SU-DHL-6 (cell line): Measurements from ENCODE around the gene STRN3.

Source experiments
- H2AFZ ChIP-seq: fragments of 200-600 bp; sonication (generic); 2 replicates; pipeline ENCODE4 v1.6.1; 2014; ENCODE audit warnings: low read depth, mild to moderate bottlenecking, moderate library complexity, mixed read lengths, antibody characterized with exemption, low read length; ENCODE audit not compliant: severe bottlenecking
- H3F3A ChIP-seq: fragments of 200-600 bp; shearing (Covaris generic); 2 replicates; pipeline ENCODE4 v1.6.0; 2016; ENCODE audit warnings: antibody characterized with exemption, mild to moderate bottlenecking; ENCODE audit not compliant: insufficient read depth
- H3K27ac ChIP-seq: fragments of 200-600 bp; sonication (generic); 2 replicates; pipeline ENCODE4 v1.5.1; 2016; ENCODE audit warnings: low read depth, mild to moderate bottlenecking, low read length, moderate library complexity, mixed read lengths
- H3K27me3 ChIP-seq: fragments of 200-600 bp; sonication (generic), shearing (Covaris generic); 2 replicates; pipeline ENCODE4 v1.6.0; 2014; ENCODE audit warnings: mild to moderate bottlenecking, low read length
- H3K36me3 ChIP-seq: fragments of 200-600 bp; sonication (generic); 2 replicates; pipeline ENCODE4 v1.6.1; 2014; ENCODE audit warnings: mild to moderate bottlenecking, low read length, mixed read lengths
- H3K4me2 ChIP-seq: fragments of 300-600, 200-600 bp; shearing (Covaris generic), sonication (generic); 2 replicates; pipeline ENCODE4 v1.6.0; 2014; ENCODE audit warnings: low read length, low read depth, mild to moderate bottlenecking; ENCODE audit not compliant: poor library complexity, severe bottlenecking
- H3K4me3 ChIP-seq: fragments of 200-600 bp; sonication (generic); 2 replicates; pipeline ENCODE4 v1.5.1; 2014; ENCODE audit warnings: antibody characterized with exemption, low read length, mild to moderate bottlenecking, mixed read lengths; ENCODE audit not compliant: insufficient read depth, poor library complexity, severe bottlenecking
- H3K79me2 ChIP-seq: fragments of 200-600 bp; sonication (generic); 2 replicates; pipeline ENCODE4 v1.6.1; 2014; ENCODE audit warnings: mild to moderate bottlenecking, low read length, moderate library complexity; ENCODE audit not compliant: insufficient read depth
- H3K9ac ChIP-seq: fragments of 200-600 bp; sonication (generic); 2 replicates; pipeline ENCODE4 v1.7.0; 2014; ENCODE audit warnings: mild to moderate bottlenecking, low read length
- H3K9me2 ChIP-seq: fragments of 200-600 bp; sonication (generic); replicated peaks from 2 replicates; pipeline ENCODE4 v1.6.1; 2014; ENCODE audit warnings: low read length; ENCODE audit not compliant: insufficient read depth
- H3K9me3 ChIP-seq: fragments of 200-600 bp; sonication (generic); 2 replicates; pipeline ENCODE4 v1.6.1; 2014; ENCODE audit warnings: low read length, mixed read lengths; ENCODE audit not compliant: insufficient read depth
- H4K20me1 ChIP-seq: fragments of 200-600 bp; sonication (generic); 2 replicates; pipeline ENCODE4 v1.6.1; 2014; ENCODE audit warnings: low read depth, mild to moderate bottlenecking, antibody characterized with exemption, low read length, moderate library complexity, mixed read lengths
- EZH2phosphoT487 ChIP-seq: fragments of 200-600 bp; sonication (generic), shearing (Covaris generic); conservative IDR thresholded peaks from 2 replicates; pipeline ENCODE4 v1.6.1; 2018; ENCODE audit warnings: mild to moderate bottlenecking, antibody characterized with exemption, low read length, moderate library complexity, mixed read lengths
- TF ChIP-seq, protein P1 (sequence below): fragments of 200-600 bp; sonication (generic); IDR thresholded peaks from one replicate; pipeline ENCODE4 v1.5.1; 2017; ENCODE audit warnings: antibody characterized with exemption, mild to moderate bottlenecking, low read length, moderate library complexity; ENCODE audit not compliant: insufficient read depth, poor library complexity, severe bottlenecking

The STRN3 gene

DNA sequence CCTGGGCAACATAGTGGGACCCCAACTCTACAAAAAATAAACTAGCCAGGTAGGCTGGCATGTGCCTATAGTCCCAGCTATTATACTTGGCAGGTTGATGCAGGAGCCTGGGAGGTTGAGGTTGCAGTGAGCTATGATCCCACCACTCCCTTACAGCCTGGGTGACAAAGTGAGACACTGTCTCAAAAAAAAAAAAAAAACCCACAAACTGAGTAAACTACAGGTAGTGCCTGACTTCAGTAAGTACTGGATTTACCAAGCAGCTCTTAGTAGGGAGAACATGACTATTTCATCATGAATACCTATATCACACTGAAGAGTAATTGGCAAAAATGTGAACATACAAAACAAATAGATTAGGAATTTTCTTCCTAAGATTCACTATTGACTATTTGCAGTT lies 33.1 kb downstream of the STRN3 start:
- Histone ChIP-seq H3K27me3 (no peaks in the 10 kb centered on the region), H3F3A (0 out of 2 replicates have a peak, but pooled peaks cover 8% of the 10 kb centered on the region), H3K36me3 (no peaks in the 10 kb centered on the region; the same call in 1 of the 2 replicates), H2AFZ (no peak overlapping the region), H4K20me1 (no peaks in the 10 kb centered on the region), H3K9me2 (no peaks in the 10 kb centered on the region), H3K27ac (no peak overlapping the region), H3K9me3 (no peaks in the 10 kb centered on the region), H3K4me3 (no peak overlapping the region), H3K79me2 (peaks cover 99% of the 10 kb centered on the region), H3K4me2 (no peak overlapping the region), H3K9ac (no peak overlapping the region)
- no peak for TF ChIP-seq EZH2phosphoT487
- TF ChIP-seq, protein P1, sequence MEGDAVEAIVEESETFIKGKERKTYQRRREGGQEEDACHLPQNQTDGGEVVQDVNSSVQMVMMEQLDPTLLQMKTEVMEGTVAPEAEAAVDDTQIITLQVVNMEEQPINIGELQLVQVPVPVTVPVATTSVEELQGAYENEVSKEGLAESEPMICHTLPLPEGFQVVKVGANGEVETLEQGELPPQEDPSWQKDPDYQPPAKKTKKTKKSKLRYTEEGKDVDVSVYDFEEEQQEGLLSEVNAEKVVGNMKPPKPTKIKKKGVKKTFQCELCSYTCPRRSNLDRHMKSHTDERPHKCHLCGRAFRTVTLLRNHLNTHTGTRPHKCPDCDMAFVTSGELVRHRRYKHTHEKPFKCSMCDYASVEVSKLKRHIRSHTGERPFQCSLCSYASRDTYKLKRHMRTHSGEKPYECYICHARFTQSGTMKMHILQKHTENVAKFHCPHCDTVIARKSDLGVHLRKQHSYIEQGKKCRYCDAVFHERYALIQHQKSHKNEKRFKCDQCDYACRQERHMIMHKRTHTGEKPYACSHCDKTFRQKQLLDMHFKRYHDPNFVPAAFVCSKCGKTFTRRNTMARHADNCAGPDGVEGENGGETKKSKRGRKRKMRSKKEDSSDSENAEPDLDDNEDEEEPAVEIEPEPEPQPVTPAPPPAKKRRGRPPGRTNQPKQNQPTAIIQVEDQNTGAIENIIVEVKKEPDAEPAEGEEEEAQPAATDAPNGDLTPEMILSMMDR = no peak

DNA sequence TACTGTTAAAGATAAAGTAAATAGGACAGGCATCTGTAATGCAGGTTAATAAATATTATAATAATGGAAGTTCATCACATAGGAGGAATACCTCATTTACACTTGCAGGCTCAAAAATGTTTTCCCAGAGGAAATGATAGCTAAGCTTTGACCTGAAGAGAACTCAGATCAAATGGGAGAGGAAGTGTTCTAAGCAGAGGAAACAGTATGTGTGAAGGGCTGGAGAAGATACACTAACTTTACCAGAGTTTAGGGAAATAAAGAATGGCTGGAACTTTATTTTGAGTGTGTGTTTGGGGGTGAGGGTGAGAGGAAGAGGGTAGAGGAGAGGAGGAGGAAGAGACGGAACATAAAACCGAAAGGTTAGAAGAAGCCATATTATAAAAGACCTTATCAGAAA lies 34.8 kb downstream of the STRN3 start:
- Histone ChIP-seq H3K9me3 (no peaks in the 10 kb centered on the region), H3K4me2 (no peak overlapping the region), H3K9ac (no peak overlapping the region), H3K27me3 (no peaks in the 10 kb centered on the region), H4K20me1 (no peaks in the 10 kb centered on the region), H3K4me3 (no peak overlapping the region), H2AFZ (no peak overlapping the region), H3K9me2 (no peaks in the 10 kb centered on the region), H3K36me3 (no peaks in the 10 kb centered on the region; the same call in 1 of the 2 replicates), H3K27ac (no peak overlapping the region), H3K79me2 (peaks cover 96% of the 10 kb centered on the region), H3F3A (0 out of 2 replicates have a peak, but pooled peaks cover 8% of the 10 kb centered on the region)
- TF ChIP-seq, protein P1 = no peak
- TF ChIP-seq EZH2phosphoT487 = no peak

DNA sequence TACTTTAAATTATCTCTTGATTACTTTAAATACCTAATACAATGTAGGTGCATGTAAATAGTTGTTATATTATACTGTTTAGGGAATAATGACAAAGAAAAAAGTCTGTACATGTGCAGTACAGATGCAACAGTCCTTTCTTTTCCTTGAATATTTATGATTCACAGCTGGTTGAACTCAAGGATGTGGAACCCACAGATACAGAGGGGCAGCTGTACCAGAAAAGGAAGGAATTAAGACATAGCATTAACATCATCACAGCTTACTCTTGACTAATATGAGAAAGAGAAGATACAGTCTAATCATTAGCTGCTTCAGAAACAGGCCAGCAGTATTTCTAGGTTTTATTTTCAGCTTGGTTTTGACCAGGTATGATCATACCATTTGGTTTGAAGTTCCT lies 35.4 kb downstream of the STRN3 start:
- H2AFZ ChIP-seq = no peak overlapping the region
- peaks cover 96% of the 10 kb centered on the region for H3K79me2 ChIP-seq
- TF ChIP-seq EZH2phosphoT487 = no peak
- TF ChIP-seq, protein P1 = no peak
- H3K9me3 ChIP-seq = no peaks in the 10 kb centered on the region
- H4K20me1 ChIP-seq = no peaks in the 10 kb centered on the region
- no peaks in the 10 kb centered on the region; the same call in 1 of the 2 replicates for H3K36me3 ChIP-seq
- no peak overlapping the region for H3K4me2 ChIP-seq
- no peaks in the 10 kb centered on the region for H3K27me3 ChIP-seq
- 0 out of 2 replicates have a peak, but pooled peaks cover 8% of the 10 kb centered on the region for H3F3A ChIP-seq
- no peak overlapping the region for H3K4me3 ChIP-seq
- H3K9ac ChIP-seq = no peak overlapping the region
- H3K9me2 ChIP-seq = no peaks in the 10 kb centered on the region
- H3K27ac ChIP-seq = no peak overlapping the region
